ENCODE data around the gene ADNP. TPM values are rescaled to one million over a fixed set of nuclear protein-coding genes. Genes with fewer than 3 reads are reported as not detected.

Gene ADNP
- polyA plus RNA-seq, 1 experiment: 36.8 TPM

GRCh38 chr20:50861012-50861411 is 70.2 kb downstream of the ADNP start:
- CTCF ChIA-PET: interaction anchor here (0.7 kb wide), 1 partner anchor 1219 kb away, joined by 3 read pairs; no protein-coding TSS in a partner anchor
- Histone ChIP-seq H3K27ac (ENCODE audit: low read depth, low read length) (no peak overlapping the region), H3K27me3 (ENCODE audit: control insufficient read depth, insufficient read depth, low read length) (no peaks in the 10 kb centered on the region), H3K9me3 (ENCODE audit: control insufficient read depth, insufficient read depth, low read length) (no peaks in the 10 kb centered on the region), H3K4me3 (ENCODE audit: low read depth, low read length) (no peak overlapping the region)
- POLR2A ChIA-PET: interaction anchor here (0.7 kb wide), 1 partner anchor 71 kb away, joined by 11 read pairs; no protein-coding TSS in a partner anchor
- no peak for TF ChIP-seq CTCF (IDR thresholded peaks at IDR 0.05; ENCODE audit: low read depth, low read length)
- no peak for DNase-seq (ENCODE audit: low read depth, low spot score)

- ChIA-PET POLR2A (no interaction called here), CTCF (no interaction called here)
- no peak for TF ChIP-seq CTCF (IDR thresholded peaks at IDR 0.05; ENCODE audit: low read depth, low read length)
- Histone ChIP-seq H3K27ac (ENCODE audit: low read depth, low read length) (no peak overlapping the region), H3K27me3 (ENCODE audit: control insufficient read depth, insufficient read depth, low read length) (no peaks in the 10 kb centered on the region), H3K9me3 (ENCODE audit: control insufficient read depth, insufficient read depth, low read length) (no peaks in the 10 kb centered on the region), H3K4me3 (ENCODE audit: low read depth, low read length) (no peak overlapping the region)
- no peak for DNase-seq (ENCODE audit: low read depth, low spot score)
These were observed 72.1 kb downstream of the ADNP start for GRCh38 chr20:50859161-50859560.

- ChIA-PET CTCF (no interaction called here), POLR2A (no interaction called here)
- DNase-seq (ENCODE audit: low read depth, low spot score): no peak
- Histone ChIP-seq H3K4me3 (ENCODE audit: low read depth, low read length) (no peak overlapping the region), H3K27ac (ENCODE audit: low read depth, low read length) (no peak overlapping the region), H3K27me3 (ENCODE audit: control insufficient read depth, insufficient read depth, low read length) (no peaks in the 10 kb centered on the region), H3K9me3 (ENCODE audit: control insufficient read depth, insufficient read depth, low read length) (no peaks in the 10 kb centered on the region)
- no peak for TF ChIP-seq CTCF (IDR thresholded peaks at IDR 0.05; ENCODE audit: low read depth, low read length)
These were observed 72.7 kb downstream of the ADNP start for GRCh38 chr20:50858525-50858924.

- H3K9me3 ChIP-seq (ENCODE audit: control insufficient read depth, insufficient read depth, low read length): no peaks in the 10 kb centered on the region
- no peaks in the 10 kb centered on the region for H3K27me3 ChIP-seq (ENCODE audit: control insufficient read depth, insufficient read depth, low read length)
- H3K4me3 ChIP-seq (ENCODE audit: low read depth, low read length): no peak overlapping the region
- ChIA-PET CTCF (no interaction called here), POLR2A (interaction anchor here (0.8 kb wide), 1 partner anchor 10 kb away, joined by 3 read pairs; no protein-coding TSS in a partner anchor)
- no peak for TF ChIP-seq CTCF (IDR thresholded peaks at IDR 0.05; ENCODE audit: low read depth, low read length)
- no peak for DNase-seq (ENCODE audit: low read depth, low spot score)
- H3K27ac ChIP-seq (ENCODE audit: low read depth, low read length): no peak overlapping the region
These were observed 73.9 kb downstream of the ADNP start for GRCh38 chr20:50857348-50857747.

GRCh38 chr20:50856475-50857041 is 74.7 kb downstream of the ADNP start:
- no peaks in the 10 kb centered on the region for H3K9me3 ChIP-seq (ENCODE audit: control insufficient read depth, insufficient read depth, low read length)
- no peaks in the 10 kb centered on the region for H3K27me3 ChIP-seq (ENCODE audit: control insufficient read depth, insufficient read depth, low read length)
- CTCF ChIA-PET: no interaction called here
- no peak for TF ChIP-seq CTCF (IDR thresholded peaks at IDR 0.05; ENCODE audit: low read depth, low read length)
- no peak overlapping the region for H3K4me3 ChIP-seq (ENCODE audit: low read depth, low read length)
- DNase-seq (ENCODE audit: low read depth, low spot score): no peak
- POLR2A ChIA-PET: interaction anchor here (0.8 kb wide), 1 partner anchor 10 kb away, joined by 3 read pairs; no protein-coding TSS in a partner anchor
- no peak overlapping the region for H3K27ac ChIP-seq (ENCODE audit: low read depth, low read length)
